HEK293T (cell line): ENCODE results near the gene AP1G2.
"Not testable (repeated sequence)": the region's sequence is repeated elsewhere in the genome, so short reads cannot be mapped to it uniquely, and the experiment has no call there.

Experiments
- CTCF ChIA-PET: fragments of 350-600 bp; formaldehyde crosslinking; extraction: SDS; loops from one replicate; lab custom pipeline; 2021; ENCODE audit warnings: antibody characterized with exemption, inconsistent platforms; lab: Yijun Ruan, JAX
- POLR2A ChIA-PET: fragments of 350-600 bp; formaldehyde crosslinking; extraction: SDS; loops from one replicate; lab custom pipeline; 2020; ENCODE audit warnings: antibody characterized with exemption, inconsistent platforms; lab: Yijun Ruan, JAX
- DNase-seq: peaks from one replicate; pipeline ENCODE4 v3.0.0; 2012; ENCODE audit warnings: mixed read lengths; ENCODE audit errors: extremely low spot score
- ARNT ChIP-seq: fragments of 450-650 bp; IDR thresholded peaks from 2 replicates; pipeline ENCODE4 v1.6.1; 2017; ENCODE audit warnings: mild to moderate bottlenecking
- BHLHE40 ChIP-seq: fragments of 450-650 bp; IDR thresholded peaks from 2 replicates; pipeline ENCODE4 v1.6.1; 2016; ENCODE audit warnings: mild to moderate bottlenecking, moderate library complexity, borderline replicate concordance
- CTBP1 ChIP-seq: fragments of 450-650 bp; IDR thresholded peaks from 2 replicates; pipeline ENCODE4 v1.6.1; 2016; ENCODE audit warnings: borderline replicate concordance
- ELF4 ChIP-seq: fragments of 450-650 bp; IDR thresholded peaks from 2 replicates; pipeline ENCODE4 v1.6.1; 2017; ENCODE audit warnings: antibody characterized with exemption
- FOXA1 ChIP-seq: fragments of 450-650 bp; IDR thresholded peaks from 2 replicates; pipeline ENCODE4 v1.6.1; 2016; ENCODE audit warnings: mild to moderate bottlenecking
- FOXK2 ChIP-seq: fragments of 450-650 bp; IDR thresholded peaks from 2 replicates; pipeline ENCODE4 v1.6.1; 2016; ENCODE audit warnings: mild to moderate bottlenecking
- FOXM1 ChIP-seq: fragments of 450-650 bp; IDR thresholded peaks from 2 replicates; pipeline ENCODE4 v1.6.1; 2017; ENCODE audit warnings: mild to moderate bottlenecking, borderline replicate concordance
- HDGF ChIP-seq: fragments of 450-650 bp; IDR thresholded peaks from 2 replicates; pipeline ENCODE4 v1.6.1; 2017; ENCODE audit warnings: antibody characterized with exemption, borderline replicate concordance
- L3MBTL2 ChIP-seq: fragments of 450-650 bp; conservative IDR thresholded peaks from 2 replicates; pipeline ENCODE4 v1.6.1; 2016; ENCODE audit warnings: mild to moderate bottlenecking
- LEF1 ChIP-seq: fragments of 450-650 bp; IDR thresholded peaks from 2 replicates; pipeline ENCODE4 v1.6.1; 2017; ENCODE audit warnings: mild to moderate bottlenecking, borderline replicate concordance
- NFRKB ChIP-seq: fragments of 450-650 bp; IDR thresholded peaks from 2 replicates; pipeline ENCODE4 v1.6.1; 2016; ENCODE audit warnings: mild to moderate bottlenecking, moderate library complexity
- SP1 ChIP-seq: fragments of 450-650 bp; IDR thresholded peaks from 2 replicates; pipeline ENCODE4 v1.6.1; 2017
- SUZ12 ChIP-seq: fragments of 450-650 bp; IDR thresholded peaks from 2 replicates; pipeline ENCODE4 v1.6.1; 2016; ENCODE audit warnings: mild to moderate bottlenecking
- TARDBP ChIP-seq: fragments of 450-650 bp; IDR thresholded peaks from 2 replicates; pipeline ENCODE4 v1.6.1; 2016
- ZNF384 ChIP-seq: fragments of 450-650 bp; IDR thresholded peaks from 2 replicates; pipeline ENCODE4 v1.6.1; 2016
- TF ChIP-seq, protein P1 (sequence below): fragments of 450-650 bp; IDR thresholded peaks from 2 replicates; pipeline ENCODE4 v1.6.1; 2016

Gene AP1G2

DNA sequence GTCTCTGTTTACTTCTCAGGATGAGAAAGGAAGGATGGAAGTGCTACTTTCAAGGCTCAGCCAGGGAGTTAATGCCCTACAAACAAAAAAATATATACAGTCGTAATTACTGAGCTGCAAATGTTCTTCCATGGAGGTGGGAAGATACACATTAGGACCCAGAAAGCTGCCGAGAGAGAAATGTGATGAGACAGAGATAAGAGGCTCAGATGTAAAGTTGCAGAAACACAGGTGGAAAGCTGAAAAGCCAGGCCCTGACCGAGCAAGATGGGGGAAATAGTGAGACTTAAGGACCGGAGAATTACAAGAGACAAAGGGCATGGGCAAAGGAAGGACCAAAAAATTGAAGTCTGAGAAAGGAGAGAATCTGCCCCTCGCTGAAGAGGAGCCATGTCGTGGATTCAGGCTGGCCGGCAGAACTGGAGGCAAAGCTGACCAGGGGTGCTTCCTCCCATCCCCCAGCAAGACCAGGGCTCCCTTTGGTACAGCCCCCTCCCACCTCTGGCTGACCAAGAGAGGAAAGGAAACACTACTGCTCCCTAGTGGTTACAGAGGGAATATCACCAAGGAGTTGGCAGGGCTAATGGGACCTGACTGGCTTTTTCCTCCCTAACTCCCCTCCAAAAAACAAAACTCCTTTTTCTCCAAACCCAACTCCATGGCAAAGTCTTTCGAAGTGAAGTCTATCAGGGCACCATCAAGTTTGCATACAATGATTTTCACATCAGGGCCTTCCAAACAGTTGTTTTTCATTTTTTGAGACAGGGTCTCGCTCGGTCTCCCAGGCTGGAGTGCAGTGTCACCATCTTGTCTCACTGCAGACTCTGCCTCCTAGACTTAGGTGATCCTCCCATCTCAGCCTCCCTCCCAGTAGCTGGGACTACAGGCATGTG is 28.1 kb downstream of the AP1G2 start:
- DNase-seq: peak; percentile 81
- TF ChIP-seq TARDBP (no peak), NFRKB (no peak), FOXA1 (no peak), HDGF (no peak), SP1 (no peak), L3MBTL2 (no peak)
- POLR2A ChIA-PET: interaction anchor here (1.0 to 1.5 kb wide), 4 partner anchors 16 to 22 kb away, joined by 3 to 7 read pairs (median 4); no protein-coding TSS in a partner anchor
- CTCF ChIA-PET: interaction anchor here (1.1 to 2.4 kb wide), 4 partner anchors 9 to 61 kb away, joined by 3 to 6 read pairs (median 4); no protein-coding TSS in a partner anchor

- ChIA-PET POLR2A (interaction anchor here (1.0 to 1.5 kb wide), 4 partner anchors 17 to 23 kb away, joined by 3 to 7 read pairs (median 4); no protein-coding TSS in a partner anchor), CTCF (interaction anchor here (0.5 to 2.4 kb wide), 8 partner anchors 9 to 940 kb away, joined by 3 to 6 read pairs (median 4); no protein-coding TSS in a partner anchor)
- TF ChIP-seq L3MBTL2 (no peak), HDGF (no peak), FOXK2 (no peak), ARNT (no peak), LEF1 (no peak), NFRKB (no peak)
- TF ChIP-seq, protein P1, sequence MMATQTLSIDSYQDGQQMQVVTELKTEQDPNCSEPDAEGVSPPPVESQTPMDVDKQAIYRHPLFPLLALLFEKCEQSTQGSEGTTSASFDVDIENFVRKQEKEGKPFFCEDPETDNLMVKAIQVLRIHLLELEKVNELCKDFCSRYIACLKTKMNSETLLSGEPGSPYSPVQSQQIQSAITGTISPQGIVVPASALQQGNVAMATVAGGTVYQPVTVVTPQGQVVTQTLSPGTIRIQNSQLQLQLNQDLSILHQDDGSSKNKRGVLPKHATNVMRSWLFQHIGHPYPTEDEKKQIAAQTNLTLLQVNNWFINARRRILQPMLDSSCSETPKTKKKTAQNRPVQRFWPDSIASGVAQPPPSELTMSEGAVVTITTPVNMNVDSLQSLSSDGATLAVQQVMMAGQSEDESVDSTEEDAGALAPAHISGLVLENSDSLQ: no peak
- DNase-seq: no peak
These were observed 28.8 kb downstream of the AP1G2 start for GRCh38 chr14:23538785-23539184.

GRCh38 chr14:23538050-23538718 is 29.4 kb downstream of the AP1G2 start:
- TF ChIP-seq SUZ12 (no peak), HDGF (no peak), FOXA1 (no peak), ARNT (no peak), FOXM1 (no peak), NFRKB (no peak), CTBP1 (no peak), FOXK2 (no peak), SP1 (no peak), TARDBP (no peak), L3MBTL2 (no peak), ELF4 (no peak), BHLHE40 (no peak), ZNF384 (no peak), LEF1 (no peak)
- TF ChIP-seq, protein P1: no peak
- ChIA-PET CTCF (interaction anchor here (0.5 to 1.4 kb wide), 9 partner anchors 8 to 939 kb away, joined by 3 to 6 read pairs (median 4); partner anchors contain the start of gene THTPA), POLR2A (interaction anchor here (1.1 to 1.6 kb wide), 4 partner anchors 17 to 27 kb away, joined by 3 to 7 read pairs (median 4); no protein-coding TSS in a partner anchor)
- DNase-seq: no peak

- no peak for DNase-seq
- TF ChIP-seq, protein P1: no peak
- TF ChIP-seq FOXA1 (no peak), FOXK2 (no peak), HDGF (no peak), CTBP1 (no peak), ZNF384 (no peak), LEF1 (no peak), ELF4 (no peak), BHLHE40 (no peak), SUZ12 (no peak), FOXM1 (no peak), NFRKB (no peak), ARNT (no peak), TARDBP (no peak)
- CTCF ChIA-PET: interaction anchor here (0.8 to 1.4 kb wide), 3 partner anchors 9 to 23 kb away, joined by 4 to 6 read pairs (median 5); partner anchors contain the start of gene THTPA
- POLR2A ChIA-PET: interaction anchor here (1.5 to 1.6 kb wide), 2 partner anchors 18 to 28 kb away, joined by 3 to 7 read pairs; no protein-coding TSS in a partner anchor
These were observed 30.1 kb downstream of the AP1G2 start for GRCh38 chr14:23537351-23538049.

DNA sequence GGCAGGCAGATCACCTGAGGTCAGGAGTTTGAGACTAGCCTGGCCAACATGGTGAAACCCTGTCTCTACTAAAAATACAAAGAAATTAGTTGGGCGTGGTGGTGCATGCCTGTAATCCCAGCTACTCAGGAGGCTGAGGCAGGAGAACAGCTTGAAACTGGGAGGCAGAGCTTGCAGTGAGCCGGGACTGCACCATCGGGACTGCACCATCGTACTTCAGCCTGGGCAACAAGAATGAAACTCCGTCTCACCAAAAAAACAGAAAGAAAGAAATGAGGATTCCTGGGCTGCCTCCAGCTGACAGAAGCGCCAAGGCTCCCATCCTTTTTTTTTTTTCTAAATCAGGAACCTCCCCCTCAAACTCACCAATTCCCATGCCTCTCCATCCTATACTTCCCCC is 30.7 kb downstream of the AP1G2 start:
- CTCF ChIA-PET, DNase-seq: not testable (repeated sequence)
- POLR2A ChIA-PET: interaction anchor here (1.6 kb wide), 1 partner anchor 28 kb away, joined by 3 read pairs; no protein-coding TSS in a partner anchor
